MCF 10A (cell line): ENCODE data around the gene ZBTB40. TPM values are rescaled to one million over a fixed set of nuclear protein-coding genes. Genes with fewer than 3 reads are reported as not detected.

ENCODE experiments used
- BruUV-seq: library from RNA; stranded (reverse); fragments of 400-500 nt; replicated peaks from 2 replicates; lab custom pipeline; 2021; lab: Mats Ljungman, UMichigan
- CTCF ChIA-PET: fragments of 300-600 bp; sonication (Branson Sonifier 250); formaldehyde crosslinking; extraction: SDS; loops from one replicate; lab custom pipeline; 2021; ENCODE audit warnings: antibody characterized with exemption, inconsistent platforms; lab: Yijun Ruan, JAX
- POLR2A ChIA-PET: fragments of 300-600, 350-650 bp; sonication (Branson Sonifier 250); formaldehyde crosslinking; extraction: SDS; loops from one replicate; lab custom pipeline; 2020; ENCODE audit warnings: antibody characterized with exemption, inconsistent platforms; lab: Yijun Ruan, JAX
- DNase-seq: peaks from one replicate; pipeline ENCODE4 v3.0.0-alpha.2; 2018; ENCODE audit not compliant: unreplicated experiment
- H3K27ac Mint-ChIP-seq: one replicate; pipeline ENCODE4 v1.8.0; 2022; ENCODE audit warnings: mild to moderate bottlenecking, low read depth, mixed read lengths; ENCODE audit not compliant: unreplicated experiment
- H3K27me3 Mint-ChIP-seq: one replicate; pipeline ENCODE4 v1.8.0; 2022; ENCODE audit warnings: mixed read lengths; ENCODE audit not compliant: insufficient read depth, unreplicated experiment
- H3K36me3 Mint-ChIP-seq: one replicate; pipeline ENCODE4 v1.8.0; 2022; ENCODE audit warnings: mild to moderate bottlenecking, moderate library complexity, mixed read lengths; ENCODE audit not compliant: insufficient read depth, unreplicated experiment
- H3K4me1 Mint-ChIP-seq: one replicate; pipeline ENCODE4 v1.8.0; 2022; ENCODE audit warnings: mixed read lengths; ENCODE audit not compliant: insufficient read depth, unreplicated experiment
- H3K4me3 Mint-ChIP-seq: one replicate; pipeline ENCODE4 v1.8.0; 2022; ENCODE audit warnings: mild to moderate bottlenecking, moderate library complexity, mixed read lengths; ENCODE audit not compliant: unreplicated experiment
- H3K9me3 Mint-ChIP-seq: one replicate; pipeline ENCODE4 v1.8.0; 2022; ENCODE audit warnings: mixed read lengths; ENCODE audit not compliant: unreplicated experiment
- intact Hi-C: fragments of 100-400 bp; cut with micrococcal nuclease; formaldehyde crosslinking; loops from 2 replicates; pipeline ENCODE4 v1.14.1; 2022
- total RNA-seq: library from RNA; stranded (reverse); gene quantifications from 2 replicates; pipeline ENCODE4 v1.2.3, GENCODE V29; 2022
- TF ChIP-seq, protein P1 (sequence below): fragments of 200-600 bp; IDR thresholded peaks from one replicate; pipeline ENCODE4 v1.8.0; 2022; ENCODE audit warnings: antibody characterized with exemption, mild to moderate bottlenecking; ENCODE audit not compliant: unreplicated experiment

The ZBTB40 gene
- total RNA-seq, 1 experiment from 2014 or later: 20.4 TPM

DNA sequence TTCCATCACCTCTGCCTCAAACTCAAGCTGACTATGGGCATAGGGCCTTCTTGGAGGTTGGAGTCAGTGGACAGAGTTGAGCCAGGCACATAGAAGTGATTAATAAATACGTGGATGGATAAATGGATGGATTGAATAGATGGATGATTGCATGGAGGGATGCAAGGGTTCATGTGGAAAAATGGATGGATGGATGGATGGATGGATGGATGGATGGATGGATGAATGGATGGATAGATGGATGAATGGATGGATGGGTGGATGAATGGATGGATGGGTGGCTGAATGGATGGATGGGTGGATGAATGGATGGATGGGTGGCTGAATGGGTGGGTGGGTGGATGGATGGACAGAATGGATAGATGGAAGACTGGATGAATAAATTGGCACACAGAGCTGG, 40.1 kb upstream of the ZBTB40 start:
- no peak for DNase-seq
- H3K27ac Mint-ChIP-seq: peak overlapping the region; percentile 13
- H3K36me3 Mint-ChIP-seq: no peaks in the 10 kb centered on the region
- H3K4me1 Mint-ChIP-seq: no peaks in the 10 kb centered on the region
- ChIA-PET CTCF (interaction anchor here (0.7 kb wide), 2 partner anchors 210 to 1036 kb away, joined by 3 to 4 read pairs; no protein-coding TSS in a partner anchor), POLR2A (interaction anchor here (0.7 kb wide), 1 partner anchor 34 kb away, joined by 3 read pairs; no protein-coding TSS in a partner anchor)
- intact Hi-C loops: loop anchor here (10.0 kb wide), 1 partner anchor 1177 kb away; no protein-coding TSS in a partner anchor
- H3K9me3 Mint-ChIP-seq: peaks cover 8% of the 10 kb centered on the region
- TF ChIP-seq, protein P1, sequence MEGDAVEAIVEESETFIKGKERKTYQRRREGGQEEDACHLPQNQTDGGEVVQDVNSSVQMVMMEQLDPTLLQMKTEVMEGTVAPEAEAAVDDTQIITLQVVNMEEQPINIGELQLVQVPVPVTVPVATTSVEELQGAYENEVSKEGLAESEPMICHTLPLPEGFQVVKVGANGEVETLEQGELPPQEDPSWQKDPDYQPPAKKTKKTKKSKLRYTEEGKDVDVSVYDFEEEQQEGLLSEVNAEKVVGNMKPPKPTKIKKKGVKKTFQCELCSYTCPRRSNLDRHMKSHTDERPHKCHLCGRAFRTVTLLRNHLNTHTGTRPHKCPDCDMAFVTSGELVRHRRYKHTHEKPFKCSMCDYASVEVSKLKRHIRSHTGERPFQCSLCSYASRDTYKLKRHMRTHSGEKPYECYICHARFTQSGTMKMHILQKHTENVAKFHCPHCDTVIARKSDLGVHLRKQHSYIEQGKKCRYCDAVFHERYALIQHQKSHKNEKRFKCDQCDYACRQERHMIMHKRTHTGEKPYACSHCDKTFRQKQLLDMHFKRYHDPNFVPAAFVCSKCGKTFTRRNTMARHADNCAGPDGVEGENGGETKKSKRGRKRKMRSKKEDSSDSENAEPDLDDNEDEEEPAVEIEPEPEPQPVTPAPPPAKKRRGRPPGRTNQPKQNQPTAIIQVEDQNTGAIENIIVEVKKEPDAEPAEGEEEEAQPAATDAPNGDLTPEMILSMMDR: no peak
- H3K4me3 Mint-ChIP-seq: no peak overlapping the region
- H3K27me3 Mint-ChIP-seq: peaks cover 25% of the 10 kb centered on the region
- no TSS peak for BruUV-seq

DNA sequence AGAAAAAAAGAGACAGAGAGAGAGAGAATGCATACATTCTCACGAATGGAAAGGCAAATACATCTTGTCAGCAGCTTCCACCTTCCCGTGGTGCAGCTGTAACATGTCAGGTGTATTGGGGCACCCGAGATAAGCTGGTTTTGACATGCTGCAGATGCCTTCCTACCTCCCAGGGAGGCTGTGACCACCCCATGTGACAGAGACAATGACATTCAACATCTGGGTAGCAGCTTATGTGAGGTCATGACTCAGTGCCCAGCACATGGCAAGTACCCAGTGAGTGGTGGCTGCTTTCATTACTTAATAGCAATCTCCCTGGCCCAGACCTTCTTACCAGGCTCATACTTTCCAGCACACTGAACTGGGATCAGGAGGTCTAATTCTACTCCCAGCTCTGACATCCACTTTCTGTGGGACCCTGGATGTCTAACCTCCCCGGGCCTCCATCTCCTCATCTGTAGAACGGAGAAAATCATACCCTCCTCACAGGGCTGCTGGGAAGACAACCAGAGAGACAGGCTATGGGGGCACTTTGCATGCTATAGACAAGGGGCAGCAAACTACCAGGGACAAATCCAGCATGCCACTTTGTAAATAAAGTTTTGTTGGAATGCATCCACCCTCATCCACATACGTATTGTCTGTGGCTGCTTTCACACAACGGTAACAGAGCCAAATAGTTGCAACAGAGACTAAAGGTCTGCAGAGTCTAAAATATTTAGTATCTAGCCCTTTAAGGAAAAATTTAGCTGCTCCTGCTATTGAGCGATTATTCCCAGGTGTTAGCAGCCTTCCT, 38.5 kb upstream of the ZBTB40 start:
- POLR2A ChIA-PET: no interaction called here
- Mint-ChIP-seq H3K4me1 (no peaks in the 10 kb centered on the region), H3K27ac (no peak overlapping the region), H3K9me3 (peaks cover 8% of the 10 kb centered on the region), H3K27me3 (peaks cover 17% of the 10 kb centered on the region), H3K4me3 (no peak overlapping the region), H3K36me3 (no peaks in the 10 kb centered on the region)
- BruUV-seq: no TSS peak
- CTCF ChIA-PET: interaction anchor here (0.8 to 1.2 kb wide), 2 partner anchors 281 to 310 kb away, joined by 3 read pairs; no protein-coding TSS in a partner anchor
- intact Hi-C loops: loop anchor here (10.0 kb wide), 1 partner anchor 1178 kb away; no protein-coding TSS in a partner anchor
- TF ChIP-seq, protein P1: no peak
- no peak for DNase-seq

DNA sequence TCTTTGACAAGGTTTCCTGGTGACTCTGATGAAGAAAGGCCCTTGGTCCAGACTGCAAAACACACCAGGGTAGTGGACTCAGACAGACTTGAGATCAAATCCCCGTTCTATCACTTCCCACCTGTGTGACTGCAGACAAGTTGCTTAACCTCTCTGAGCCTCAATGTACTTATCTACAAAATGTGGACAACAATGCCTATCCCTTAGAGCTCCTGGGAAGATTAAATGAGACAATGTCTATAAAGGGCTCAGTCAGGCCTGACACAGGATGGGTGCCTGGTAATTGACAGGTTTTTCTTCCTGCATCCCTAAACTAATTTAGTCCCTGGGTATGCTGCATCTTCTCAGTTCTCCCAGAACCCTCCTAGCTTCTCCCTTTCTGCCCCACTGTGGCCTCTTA, 37.9 kb upstream of the ZBTB40 start:
- POLR2A ChIA-PET: no interaction called here
- no peaks in the 10 kb centered on the region for H3K4me1 Mint-ChIP-seq
- H3K27ac Mint-ChIP-seq: no peak overlapping the region
- intact Hi-C loops: loop anchor here (10.0 kb wide), 1 partner anchor 1179 kb away; no protein-coding TSS in a partner anchor
- H3K4me3 Mint-ChIP-seq: no peak overlapping the region
- no peaks in the 10 kb centered on the region for H3K36me3 Mint-ChIP-seq
- no TSS peak for BruUV-seq
- peaks cover 8% of the 10 kb centered on the region for H3K9me3 Mint-ChIP-seq
- CTCF ChIA-PET: interaction anchor here (0.8 to 1.2 kb wide), 2 partner anchors 281 to 311 kb away, joined by 3 read pairs; no protein-coding TSS in a partner anchor
- TF ChIP-seq, protein P1: no peak
- DNase-seq: no peak
- peaks cover 24% of the 10 kb centered on the region for H3K27me3 Mint-ChIP-seq

DNA sequence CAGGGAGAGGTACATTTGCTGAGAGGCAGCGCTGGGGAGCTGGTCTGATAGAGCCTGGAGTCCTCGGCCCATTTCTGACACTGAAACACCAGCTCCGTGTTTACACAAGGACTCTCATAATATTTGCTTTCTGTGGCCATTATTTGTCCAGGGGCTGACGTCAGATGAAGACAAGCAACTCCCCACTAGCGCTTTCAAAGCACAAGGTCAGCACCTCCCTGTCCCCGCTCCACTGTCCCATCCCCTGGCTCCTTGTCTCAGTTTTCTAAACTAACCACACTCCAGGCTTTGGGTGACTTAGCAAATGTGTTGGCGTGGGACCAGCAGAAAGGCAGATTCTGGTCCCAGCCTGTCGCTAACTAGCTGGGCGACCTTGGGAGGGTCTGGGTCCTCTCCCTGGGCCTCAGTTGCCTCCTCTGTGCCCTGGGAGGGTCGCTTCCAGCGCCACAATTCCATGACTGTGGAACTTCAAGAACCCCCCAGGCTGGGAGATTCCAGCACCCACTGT, 37.4 kb upstream of the ZBTB40 start:
- no TSS peak for BruUV-seq
- no peak overlapping the region for H3K4me3 Mint-ChIP-seq
- H3K27ac Mint-ChIP-seq: no peak overlapping the region
- H3K36me3 Mint-ChIP-seq: no peaks in the 10 kb centered on the region
- ChIA-PET CTCF (interaction anchor here (0.7 to 2.3 kb wide), 2 partner anchors 309 to 310 kb away, joined by 3 to 10 read pairs; no protein-coding TSS in a partner anchor), POLR2A (no interaction called here)
- intact Hi-C loops: loop anchor here (10.0 kb wide), 1 partner anchor 1179 kb away; no protein-coding TSS in a partner anchor
- H3K9me3 Mint-ChIP-seq: peaks cover 8% of the 10 kb centered on the region
- H3K27me3 Mint-ChIP-seq: peaks cover 29% of the 10 kb centered on the region
- DNase-seq: no peak
- TF ChIP-seq, protein P1: no peak
- H3K4me1 Mint-ChIP-seq: no peaks in the 10 kb centered on the region
